ENCODE data around the gene PIEZO1. TPM values are rescaled to one million over a fixed set of nuclear protein-coding genes. Genes with fewer than 3 reads are reported as not detected.

PIEZO1 gene
- total and polyA plus RNA-seq, 2 donors (not counting 3 experiments of a cell fraction or from before 2014, with no cell fraction given) = 298 to 322 TPM

DNA sequence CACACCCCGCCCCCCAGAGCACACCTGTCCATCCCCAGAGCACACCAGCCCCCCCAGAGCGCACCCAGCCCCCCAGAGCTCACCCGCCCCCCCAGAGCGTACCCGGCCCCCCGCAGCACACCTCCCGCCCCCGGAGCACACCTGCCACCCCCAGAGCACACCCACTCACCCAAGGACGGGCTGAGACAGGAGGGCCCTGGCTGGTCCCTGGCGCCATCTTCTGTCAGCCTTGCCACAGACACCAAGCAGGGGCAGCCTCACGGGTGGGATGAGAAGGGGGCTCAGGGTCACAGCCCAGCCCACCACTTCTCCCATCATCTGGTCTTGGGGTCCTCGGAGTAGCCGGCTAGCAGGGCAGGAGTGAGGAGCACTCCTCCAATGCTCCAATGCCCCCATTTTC lies 31.8 kb downstream of the PIEZO1 start:
- ChIA-PET POLR2A (no interaction called here), CTCF (interaction anchor here (1.3 to 3.3 kb wide), 3 partner anchors 10 to 31 kb away, joined by 6 to 31 read pairs (median 20); partner anchors contain the start of gene PIEZO1)
- Histone ChIP-seq H3K27ac (ENCODE audit: insufficient read depth, low read depth, low read length) (no peak overlapping the region), H3K4me3 (replicated peaks in 1 of 3; ENCODE audit: insufficient read depth in 1 of 3, low read depth in 1 of 3, low read length in 3 of 3) (no peak overlapping the region), H3K79me2 (ENCODE audit: control insufficient read depth, insufficient read depth, low read length) (peaks cover 70% of the 10 kb centered on the region), H4K20me1 (replicated peaks; ENCODE audit: control insufficient read depth, extremely low read depth, insufficient read depth, low read length) (no peaks in the 10 kb centered on the region), H3K4me2 (ENCODE audit: insufficient read depth, low read length) (no peak overlapping the region), H3K27me3 (ENCODE audit: control insufficient read depth in 2 of 2, insufficient read depth in 2 of 2, low read length in 2 of 2) (no peaks in the 10 kb centered on the region), H3K9me3 (replicated peaks; ENCODE audit: control insufficient read depth, insufficient read depth, low read length) (no peaks in the 10 kb centered on the region), H3K9ac (replicated peaks; ENCODE audit: extremely low read depth, insufficient read depth, low read length) (no peak overlapping the region), H2AFZ (ENCODE audit: low read depth, low read length) (no peak overlapping the region), H3K4me1 (ENCODE audit: control insufficient read depth, extremely low read depth, insufficient read depth, low read length) (peaks cover 2% of the 10 kb centered on the region), H3K36me3 (ENCODE audit: control insufficient read depth in 2 of 2, extremely low read depth in 1 of 2, insufficient read depth in 2 of 2, low read length in 2 of 2) (peaks cover 0 to 9% of the 10 kb centered on the region in 2 experiments), H3K9me1 (replicated peaks; ENCODE audit: control insufficient read depth, extremely low read depth, insufficient read depth, low read length) (no peaks in the 10 kb centered on the region)
- no peak for TF ChIP-seq MYC (IDR thresholded peaks at IDR 0.05; ENCODE audit: low read depth, low read length)
- TF ChIP-seq GATA2 (IDR thresholded peaks at IDR 0.05; ENCODE audit: insufficient read depth, insufficient read length, low read depth, low read length) = no peak
- no peak for TF ChIP-seq FOS (IDR thresholded peaks at IDR 0.05; ENCODE audit: borderline replicate concordance, insufficient read depth, low read length)
- no peak for TF ChIP-seq EZH2 (IDR thresholded peaks at IDR 0.05; ENCODE audit: borderline replicate concordance, low read depth, low read length, severe bottlenecking)
- TF ChIP-seq POLR2AphosphoS5 (IDR thresholded peaks at IDR 0.05; ENCODE audit: insufficient read depth, low read depth, low read length) = no peak
- TF ChIP-seq, protein P1, sequence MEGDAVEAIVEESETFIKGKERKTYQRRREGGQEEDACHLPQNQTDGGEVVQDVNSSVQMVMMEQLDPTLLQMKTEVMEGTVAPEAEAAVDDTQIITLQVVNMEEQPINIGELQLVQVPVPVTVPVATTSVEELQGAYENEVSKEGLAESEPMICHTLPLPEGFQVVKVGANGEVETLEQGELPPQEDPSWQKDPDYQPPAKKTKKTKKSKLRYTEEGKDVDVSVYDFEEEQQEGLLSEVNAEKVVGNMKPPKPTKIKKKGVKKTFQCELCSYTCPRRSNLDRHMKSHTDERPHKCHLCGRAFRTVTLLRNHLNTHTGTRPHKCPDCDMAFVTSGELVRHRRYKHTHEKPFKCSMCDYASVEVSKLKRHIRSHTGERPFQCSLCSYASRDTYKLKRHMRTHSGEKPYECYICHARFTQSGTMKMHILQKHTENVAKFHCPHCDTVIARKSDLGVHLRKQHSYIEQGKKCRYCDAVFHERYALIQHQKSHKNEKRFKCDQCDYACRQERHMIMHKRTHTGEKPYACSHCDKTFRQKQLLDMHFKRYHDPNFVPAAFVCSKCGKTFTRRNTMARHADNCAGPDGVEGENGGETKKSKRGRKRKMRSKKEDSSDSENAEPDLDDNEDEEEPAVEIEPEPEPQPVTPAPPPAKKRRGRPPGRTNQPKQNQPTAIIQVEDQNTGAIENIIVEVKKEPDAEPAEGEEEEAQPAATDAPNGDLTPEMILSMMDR (IDR thresholded peaks at IDR 0.05; ENCODE audit: extremely low read depth in 1 of 2, insufficient read depth in 1 of 2, low read depth in 1 of 2, low read length in 2 of 2) = no peak
- TF ChIP-seq JUN (IDR thresholded peaks at IDR 0.05; ENCODE audit: borderline replicate concordance, insufficient read depth, insufficient read length, low read depth) = no peak
- no peak for TF ChIP-seq POLR2A (IDR thresholded peaks at IDR 0.05; ENCODE audit: low read depth, low read length)
- TF ChIP-seq, protein P2, sequence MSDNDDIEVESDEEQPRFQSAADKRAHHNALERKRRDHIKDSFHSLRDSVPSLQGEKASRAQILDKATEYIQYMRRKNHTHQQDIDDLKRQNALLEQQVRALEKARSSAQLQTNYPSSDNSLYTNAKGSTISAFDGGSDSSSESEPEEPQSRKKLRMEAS (IDR thresholded peaks at IDR 0.05; ENCODE audit: insufficient read depth, insufficient read length) = no peak
- no TSS peak for BruUV-seq (replicated peaks)
- FAIRE-seq (no peak), DNase-seq (ENCODE audit: low read depth, low spot score) (no peak)
- dilution Hi-C loops (cut with MboI; ENCODE audit: extremely low pct_ligation_motif_present, low sequenced_read_pairs) = no loop called here
- intact Hi-C loops (cut with micrococcal nuclease) = no loop called here
